Trophoblast cell (in vitro differentiated cells and primary cell): ENCODE data around the gene PRKAR1B.
"Not testable (repeated sequence)": the region's sequence is repeated elsewhere in the genome, so short reads cannot be mapped to it uniquely, and the experiment has no call there.

ENCODE experiments used
- DNase-seq, 2 donors: peaks; one replicate each; pipeline ENCODE4 v3.0.0-alpha.2; 2016
- H2AFZ ChIP-seq: 2 replicates; pipeline ENCODE4 v1.6.1; 2013; ENCODE audit warnings: low read length, moderate library complexity, mild to moderate bottlenecking; ENCODE audit not compliant: insufficient read depth, poor library complexity
- H2AK5ac ChIP-seq: 2 replicates; pipeline ENCODE4 v1.6.1; 2013; ENCODE audit warnings: mild to moderate bottlenecking, low read length
- H2BK120ac ChIP-seq: 2 replicates; pipeline ENCODE4 v1.6.1; 2013; ENCODE audit warnings: low read length, mild to moderate bottlenecking, moderate library complexity; ENCODE audit not compliant: insufficient read depth, poor library complexity
- H2BK12ac ChIP-seq: 2 replicates; pipeline ENCODE4 v1.6.1; 2013; ENCODE audit warnings: mild to moderate bottlenecking, low read length, moderate library complexity
- H2BK5ac ChIP-seq: 2 replicates; pipeline ENCODE4 v1.6.1; 2013; ENCODE audit warnings: low read length, low read depth, moderate library complexity, mild to moderate bottlenecking; ENCODE audit not compliant: poor library complexity
- H3K14ac ChIP-seq: 2 replicates; pipeline ENCODE4 v1.6.1; 2013; ENCODE audit warnings: mild to moderate bottlenecking, low read length
- H3K18ac ChIP-seq: 2 replicates; pipeline ENCODE4 v1.6.1; 2013; ENCODE audit warnings: mild to moderate bottlenecking, low read length
- H3K23ac ChIP-seq: 2 replicates; pipeline ENCODE4 v1.6.1; 2013; ENCODE audit warnings: low read length
- H3K27ac ChIP-seq: 2 replicates; pipeline ENCODE4 v1.5.1; 2013; ENCODE audit warnings: low read depth, mild to moderate bottlenecking, inconsistent platforms, low read length, moderate library complexity
- H3K27me3 ChIP-seq: 2 replicates; pipeline ENCODE4 v1.6.1; 2013; ENCODE audit warnings: inconsistent platforms, mild to moderate bottlenecking, low read length, moderate library complexity; ENCODE audit not compliant: insufficient read depth
- H3K36me3 ChIP-seq, 2 experiments: 1 replicate in 1 of 2; 2 replicates in 1 of 2; pipeline ENCODE4 v1.6.1; 2013; ENCODE audit warnings: low read length in 2 of 2, mild to moderate bottlenecking in 2 of 2, moderate library complexity in 1 of 2; ENCODE audit not compliant: insufficient read depth in 2 of 2, control insufficient read depth in 1 of 2
- H3K4ac ChIP-seq: 2 replicates; pipeline ENCODE4 v1.6.1; 2013; ENCODE audit warnings: low read depth, mild to moderate bottlenecking, low read length, moderate library complexity
- H3K4me1 ChIP-seq, 2 experiments: 1 replicate in 1 of 2; 2 replicates in 1 of 2; pipeline ENCODE4 v1.6.1; 2013; ENCODE audit warnings: low read length in 2 of 2, mild to moderate bottlenecking in 2 of 2, moderate library complexity in 1 of 2; ENCODE audit not compliant: insufficient read depth in 2 of 2, control insufficient read depth in 1 of 2
- H3K4me2 ChIP-seq: 2 replicates; pipeline ENCODE4 v1.6.1; 2013; ENCODE audit warnings: inconsistent platforms, mild to moderate bottlenecking, low read length, moderate library complexity
- H3K4me3 ChIP-seq: 2 replicates; pipeline ENCODE4 v1.5.1; 2013; ENCODE audit warnings: mild to moderate bottlenecking, low read depth, low read length, inconsistent platforms
- H3K79me1 ChIP-seq: one replicate; pipeline ENCODE4 v1.6.1; 2013; ENCODE audit warnings: low read length
- H3K79me2 ChIP-seq: 2 replicates; pipeline ENCODE4 v1.6.1; 2013; ENCODE audit warnings: low read length, mild to moderate bottlenecking; ENCODE audit not compliant: control insufficient read depth, insufficient read depth, poor library complexity
- H3K9ac ChIP-seq: 2 replicates; pipeline ENCODE4 v1.6.1; 2013; ENCODE audit warnings: mild to moderate bottlenecking, low read length
- H3K9me3 ChIP-seq: 2 replicates; pipeline ENCODE4 v1.6.1; 2013; ENCODE audit warnings: low read depth, mild to moderate bottlenecking, control low read depth, inconsistent platforms, low read length; ENCODE audit not compliant: insufficient read depth
- H4K12ac ChIP-seq: 2 replicates; pipeline ENCODE4 v1.6.1; 2013; ENCODE audit warnings: low read depth, mild to moderate bottlenecking, low read length, moderate library complexity
- H4K8ac ChIP-seq: 2 replicates; pipeline ENCODE4 v1.6.1; 2013; ENCODE audit warnings: low read depth, mild to moderate bottlenecking, low read length, moderate library complexity
- H4K91ac ChIP-seq: one replicate; pipeline ENCODE4 v1.6.1; 2013; ENCODE audit warnings: low read depth, mild to moderate bottlenecking, low read length, moderate library complexity
- WGBS: extraction: QIAGEN DNeasy Blood & Tissue Kit; methylation state at CpG from one replicate; pipeline ENCODE4 v1.1.7; 2013; ENCODE audit warnings: missing lambda C conversion rate; ENCODE audit not compliant: insufficient read length, insufficient coverage; ENCODE audit errors: extremely low coverage; 5-methylcytosine and 5-hydroxymethylcytosine counted together

Gene PRKAR1B

GRCh38 chr7:754531-755412 is 27.7 kb upstream of the PRKAR1B start:
- Histone ChIP-seq H2BK120ac (no peak overlapping the region), H3K4me2 (no peak overlapping the region), H3K9ac (no peak overlapping the region), H4K8ac (no peak overlapping the region), H4K91ac (no peak overlapping the region), H2BK12ac (no peak overlapping the region), H3K36me3 (peaks cover 41 to 45% of the 10 kb centered on the region in 2 experiments), H3K79me1 (no peaks in the 10 kb centered on the region), H2BK5ac (no peak overlapping the region), H3K9me3 (peaks cover 2% of the 10 kb centered on the region), H3K4ac (no peak overlapping the region), H3K23ac (no peak overlapping the region), H2AK5ac (no peak overlapping the region), H3K27me3 (no peaks in the 10 kb centered on the region), H3K4me1 (no peaks in the 10 kb centered on the region), H3K79me2 (no peaks in the 10 kb centered on the region), H3K14ac (no peak overlapping the region), H3K18ac (no peak overlapping the region), H2AFZ (no peak overlapping the region), H3K4me3 (no peak overlapping the region), H3K27ac (no peak overlapping the region), H4K12ac (no peak overlapping the region)
- DNase-seq, result no peak
- no CpG with 5 or more reads among the region's 49 CpGs for WGBS

GRCh38 chr7:753190-753589 is 26.1 kb upstream of the PRKAR1B start:
- Histone ChIP-seq H3K36me3 (peaks cover 39 to 43% of the 10 kb centered on the region in 2 experiments), H4K12ac (no peak overlapping the region), H2AFZ (no peak overlapping the region), H2BK12ac (no peak overlapping the region), H3K27me3 (no peaks in the 10 kb centered on the region), H3K4me1 (no peaks in the 10 kb centered on the region), H2AK5ac (no peak overlapping the region), H3K79me2 (no peaks in the 10 kb centered on the region), H2BK5ac (no peak overlapping the region), H3K4me2 (no peak overlapping the region), H3K4me3 (no peak overlapping the region), H3K4ac (no peak overlapping the region), H3K14ac (no peak overlapping the region), H4K91ac (no peak overlapping the region), H3K79me1 (no peaks in the 10 kb centered on the region), H3K9ac (no peak overlapping the region), H2BK120ac (no peak overlapping the region), H3K27ac (no peak overlapping the region), H3K9me3 (peaks cover 2% of the 10 kb centered on the region), H3K23ac (no peak overlapping the region), H3K18ac (no peak overlapping the region), H4K8ac (no peak overlapping the region)
- no peak for DNase-seq
- no CpG with 5 or more reads among the region's 17 CpGs for WGBS

- H3K4ac ChIP-seq, H3K18ac ChIP-seq, H2BK120ac ChIP-seq, H4K8ac ChIP-seq, H2BK12ac ChIP-seq, H3K4me2 ChIP-seq, H2AFZ ChIP-seq, H3K27ac ChIP-seq, H3K14ac ChIP-seq, H2BK5ac ChIP-seq, H3K4me3 ChIP-seq, DNase-seq, H4K12ac ChIP-seq, H3K23ac ChIP-seq, H3K79me1 ChIP-seq, H2AK5ac ChIP-seq, H3K9ac ChIP-seq, H3K4me1 ChIP-seq, H4K91ac ChIP-seq, H3K9me3 ChIP-seq, H3K79me2 ChIP-seq, H3K27me3 ChIP-seq: not testable (repeated sequence)
- H3K36me3 ChIP-seq, result peaks cover 32 to 36% of the 10 kb centered on the region in 2 experiments
- WGBS, result no CpG with 5 or more reads among the region's 33 CpGs
These were observed 25.2 kb upstream of the PRKAR1B start for GRCh38 chr7:752256-752655.

GRCh38 chr7:751826-752225 is 24.7 kb upstream of the PRKAR1B start:
- Histone ChIP-seq H4K8ac (no peak overlapping the region), H2AFZ (no peak overlapping the region), H3K4me1 (no peaks in the 10 kb centered on the region), H3K9me3 (no peaks in the 10 kb centered on the region), H3K18ac (no peak overlapping the region), H2BK12ac (no peak overlapping the region), H3K23ac (no peak overlapping the region), H3K27me3 (no peaks in the 10 kb centered on the region), H3K79me1 (no peaks in the 10 kb centered on the region), H3K79me2 (no peaks in the 10 kb centered on the region), H3K14ac (no peak overlapping the region), H3K4me2 (no peak overlapping the region), H3K4me3 (no peak overlapping the region), H2AK5ac (no peak overlapping the region), H3K36me3 (peaks cover 29 to 34% of the 10 kb centered on the region in 2 experiments), H4K91ac (no peak overlapping the region), H4K12ac (no peak overlapping the region), H3K27ac (no peak overlapping the region), H3K4ac (no peak overlapping the region), H3K9ac (no peak overlapping the region), H2BK5ac (no peak overlapping the region), H2BK120ac (no peak overlapping the region)
- no peak for DNase-seq
- no CpG with 5 or more reads among the region's 15 CpGs for WGBS
